ENCODE results near the gene CTTNBP2. TPM values are rescaled to one million over a fixed set of nuclear protein-coding genes. Genes with fewer than 3 reads are reported as not detected.

The CTTNBP2 gene
- total RNA-seq, 2 experiments from 2014 or later = not detected

DNA sequence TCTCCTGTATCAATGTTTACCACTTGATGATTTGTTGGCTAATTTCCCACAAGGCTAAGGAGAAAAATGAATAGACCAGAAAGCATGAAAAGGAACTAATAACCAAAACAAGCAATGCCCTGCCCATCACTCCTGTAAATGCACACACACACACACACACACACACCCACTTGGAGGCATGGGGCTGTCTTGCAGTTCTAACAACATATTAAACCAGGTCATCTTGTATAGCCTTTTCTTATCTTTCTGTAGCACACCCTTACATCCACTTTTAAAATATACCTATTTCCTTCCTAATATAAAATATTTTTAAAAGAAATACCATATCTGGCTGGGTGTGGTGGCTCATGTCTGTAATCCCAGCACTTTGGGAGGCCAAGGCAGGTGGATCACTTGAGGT lies 105.3 kb downstream of the CTTNBP2 start:
- H3K4me1 Mint-ChIP-seq = no peaks in the 10 kb centered on the region
- H3K27ac Mint-ChIP-seq = no peak overlapping the region
- H3K36me3 Mint-ChIP-seq = no peaks in the 10 kb centered on the region
- H3K4me3 Mint-ChIP-seq = no peak overlapping the region
- H3K9me3 Mint-ChIP-seq = no peaks in the 10 kb centered on the region
- H3K27me3 Mint-ChIP-seq = peaks cover 18% of the 10 kb centered on the region
- DNase-seq = no peak

DNA sequence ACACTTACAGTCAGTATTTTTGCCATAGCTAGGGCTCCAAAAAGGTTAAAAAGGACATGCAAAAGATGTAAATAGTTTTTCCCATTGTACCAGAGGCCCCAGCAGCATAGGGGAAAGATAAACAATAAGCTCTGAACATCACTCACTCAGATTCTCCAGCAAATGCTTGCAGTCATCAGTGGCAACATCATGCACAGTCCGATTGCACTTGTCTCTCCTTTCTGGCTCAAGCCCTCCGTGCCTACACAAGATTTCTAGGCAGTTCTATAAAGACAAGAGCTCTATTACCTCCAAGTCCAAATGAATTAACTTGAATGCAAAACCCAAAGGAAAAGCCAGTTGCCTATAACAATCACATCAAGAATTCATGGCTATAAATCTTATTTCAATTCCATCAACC lies 106.3 kb downstream of the CTTNBP2 start:
- H3K9me3 Mint-ChIP-seq = no peaks in the 10 kb centered on the region
- no peaks in the 10 kb centered on the region for H3K4me1 Mint-ChIP-seq
- no peak overlapping the region for H3K27ac Mint-ChIP-seq
- no peak overlapping the region for H3K4me3 Mint-ChIP-seq
- H3K27me3 Mint-ChIP-seq = peaks cover 18% of the 10 kb centered on the region
- no peaks in the 10 kb centered on the region for H3K36me3 Mint-ChIP-seq
- no peak for DNase-seq

- no peak overlapping the region for H3K4me3 Mint-ChIP-seq
- H3K27ac Mint-ChIP-seq = no peak overlapping the region
- H3K36me3 Mint-ChIP-seq = no peaks in the 10 kb centered on the region
- DNase-seq = no peak
- peaks cover 15% of the 10 kb centered on the region for H3K27me3 Mint-ChIP-seq
- no peaks in the 10 kb centered on the region for H3K4me1 Mint-ChIP-seq
- H3K9me3 Mint-ChIP-seq = no peaks in the 10 kb centered on the region
Measured at GRCh38 chr7:117764031-117764430, 109.2 kb downstream of the CTTNBP2 start.

DNA sequence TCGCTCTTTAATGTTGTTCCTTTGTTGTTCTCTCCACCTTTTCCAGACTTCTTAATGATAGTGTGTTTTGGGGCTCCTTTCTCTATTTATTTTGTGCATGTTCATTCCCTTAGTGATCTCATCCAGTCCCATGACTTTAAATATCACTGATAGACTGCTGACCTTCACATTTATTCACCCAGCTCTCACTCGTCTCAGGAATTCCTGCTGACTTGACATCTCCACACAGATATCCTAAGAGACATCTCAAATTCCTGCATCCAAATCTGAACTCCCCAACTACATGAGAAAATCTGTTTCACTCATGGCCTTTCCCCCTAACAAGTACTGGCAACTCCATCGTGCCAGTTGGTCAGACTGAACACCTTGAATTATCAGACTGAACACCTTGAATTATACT lies 111.2 kb downstream of the CTTNBP2 start:
- Mint-ChIP-seq H3K27me3 (peaks cover 17% of the 10 kb centered on the region), H3K4me1 (no peaks in the 10 kb centered on the region), H3K27ac (no peak overlapping the region), H3K36me3 (no peaks in the 10 kb centered on the region), H3K4me3 (no peak overlapping the region), H3K9me3 (no peaks in the 10 kb centered on the region)
- DNase-seq = no peak

- Mint-ChIP-seq H3K9me3 (no peaks in the 10 kb centered on the region), H3K36me3 (no peaks in the 10 kb centered on the region), H3K27me3 (peaks cover 7% of the 10 kb centered on the region), H3K4me3 (no peak overlapping the region), H3K27ac (no peak overlapping the region), H3K4me1 (no peaks in the 10 kb centered on the region)
- no peak for DNase-seq
Measured at GRCh38 chr7:117759950-117760640, 113.1 kb downstream of the CTTNBP2 start.

DNA sequence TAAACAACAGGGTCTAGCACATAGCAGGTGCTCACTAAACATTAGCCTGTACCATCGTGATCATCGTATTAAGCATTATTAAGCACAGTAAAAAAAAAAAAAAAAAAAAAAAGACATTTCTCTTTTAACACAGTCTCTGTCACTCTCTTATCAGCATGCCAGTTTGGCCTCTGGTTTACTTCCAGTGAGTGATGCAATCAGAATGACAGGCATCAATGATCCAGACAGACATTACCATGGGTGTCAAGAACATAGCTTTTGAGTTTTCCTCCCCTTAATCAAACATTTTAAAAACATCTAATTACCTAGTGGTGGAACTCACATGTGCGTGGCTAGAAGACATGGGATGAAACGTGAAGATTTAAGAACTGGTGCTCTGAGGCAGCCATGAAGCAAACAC lies 115.8 kb downstream of the CTTNBP2 start:
- DNase-seq = no peak
- Mint-ChIP-seq H3K9me3 (no peaks in the 10 kb centered on the region), H3K4me1 (no peaks in the 10 kb centered on the region), H3K27me3 (peaks cover 2% of the 10 kb centered on the region), H3K27ac (no peak overlapping the region), H3K36me3 (no peaks in the 10 kb centered on the region), H3K4me3 (no peak overlapping the region)

GRCh38 chr7:117756586-117757085 lies 116.6 kb downstream of the CTTNBP2 start:
- H3K27ac Mint-ChIP-seq = no peak overlapping the region
- no peak overlapping the region for H3K4me3 Mint-ChIP-seq
- H3K36me3 Mint-ChIP-seq = no peaks in the 10 kb centered on the region
- no peaks in the 10 kb centered on the region for H3K4me1 Mint-ChIP-seq
- H3K9me3 Mint-ChIP-seq = no peaks in the 10 kb centered on the region
- no peak for DNase-seq
- peaks cover 5% of the 10 kb centered on the region for H3K27me3 Mint-ChIP-seq

- no peak overlapping the region for H3K4me3 Mint-ChIP-seq
- H3K27ac Mint-ChIP-seq = no peak overlapping the region
- peaks cover 5% of the 10 kb centered on the region for H3K27me3 Mint-ChIP-seq
- H3K36me3 Mint-ChIP-seq = no peaks in the 10 kb centered on the region
- DNase-seq = no peak
- H3K4me1 Mint-ChIP-seq = no peaks in the 10 kb centered on the region
- H3K9me3 Mint-ChIP-seq = no peaks in the 10 kb centered on the region
Measured at GRCh38 chr7:117755136-117755535, 118.1 kb downstream of the CTTNBP2 start.

GRCh38 chr7:117751775-117752174 lies 121.5 kb downstream of the CTTNBP2 start:
- H3K36me3 Mint-ChIP-seq = no peaks in the 10 kb centered on the region
- no peaks in the 10 kb centered on the region for H3K4me1 Mint-ChIP-seq
- H3K9me3 Mint-ChIP-seq = no peaks in the 10 kb centered on the region
- no peak overlapping the region for H3K4me3 Mint-ChIP-seq
- DNase-seq = no peak
- H3K27ac Mint-ChIP-seq = no peak overlapping the region
- peaks cover 3% of the 10 kb centered on the region for H3K27me3 Mint-ChIP-seq

DNA sequence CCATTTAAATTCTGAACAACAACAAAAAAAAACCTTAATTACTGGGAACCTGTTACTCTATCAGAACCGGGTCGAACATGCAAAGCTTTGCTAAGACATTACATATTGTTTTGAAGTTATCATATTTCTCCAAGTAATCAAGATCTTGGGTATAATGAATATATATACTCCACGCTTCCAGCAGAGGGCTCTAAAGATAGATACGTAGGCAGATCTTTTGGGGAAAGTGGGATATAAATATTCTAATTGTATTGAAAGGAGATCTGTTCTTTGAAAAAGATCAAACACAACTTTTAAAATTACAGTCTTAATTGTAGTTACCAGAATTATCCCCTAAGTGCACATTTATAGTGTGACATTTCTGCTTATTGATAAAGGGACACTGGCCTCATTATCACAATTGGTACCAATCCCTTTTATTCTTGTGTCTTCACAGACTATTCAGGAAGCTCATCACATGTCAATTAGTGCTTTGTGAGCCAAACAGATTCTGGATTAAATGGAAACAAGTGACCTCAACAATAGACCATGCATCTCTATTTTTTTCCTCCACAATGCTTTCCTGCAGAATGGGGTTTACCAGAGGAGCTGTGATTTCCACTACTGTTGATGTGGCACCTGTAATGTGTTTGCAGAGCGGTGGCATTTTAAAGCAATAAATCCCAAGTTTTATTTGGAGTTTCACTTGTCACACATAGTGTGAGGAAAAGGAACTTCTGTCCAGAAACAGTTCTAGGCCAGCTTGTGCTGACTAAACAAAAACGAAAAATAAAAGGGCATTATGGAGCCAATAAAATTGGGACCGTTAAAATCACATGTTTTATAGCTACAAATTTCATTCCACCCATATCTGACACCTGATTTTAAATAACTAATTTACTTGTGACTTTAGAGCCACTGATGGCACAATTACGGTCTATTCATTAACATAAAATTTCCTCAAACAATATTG lies 122.4 kb downstream of the CTTNBP2 start:
- no peaks in the 10 kb centered on the region for H3K4me1 Mint-ChIP-seq
- no peak overlapping the region for H3K4me3 Mint-ChIP-seq
- H3K27ac Mint-ChIP-seq = no peak overlapping the region
- H3K9me3 Mint-ChIP-seq = no peaks in the 10 kb centered on the region
- no peaks in the 10 kb centered on the region for H3K36me3 Mint-ChIP-seq
- no peak for DNase-seq
- H3K27me3 Mint-ChIP-seq = peaks cover 3% of the 10 kb centered on the region

- no peaks in the 10 kb centered on the region for H3K36me3 Mint-ChIP-seq
- peaks cover 4% of the 10 kb centered on the region for H3K27me3 Mint-ChIP-seq
- no peak overlapping the region for H3K4me3 Mint-ChIP-seq
- H3K27ac Mint-ChIP-seq = no peak overlapping the region
- no peaks in the 10 kb centered on the region for H3K4me1 Mint-ChIP-seq
- DNase-seq = no peak
- no peaks in the 10 kb centered on the region for H3K9me3 Mint-ChIP-seq
Measured at GRCh38 chr7:117741962-117742361, 131.3 kb downstream of the CTTNBP2 start.

DNA sequence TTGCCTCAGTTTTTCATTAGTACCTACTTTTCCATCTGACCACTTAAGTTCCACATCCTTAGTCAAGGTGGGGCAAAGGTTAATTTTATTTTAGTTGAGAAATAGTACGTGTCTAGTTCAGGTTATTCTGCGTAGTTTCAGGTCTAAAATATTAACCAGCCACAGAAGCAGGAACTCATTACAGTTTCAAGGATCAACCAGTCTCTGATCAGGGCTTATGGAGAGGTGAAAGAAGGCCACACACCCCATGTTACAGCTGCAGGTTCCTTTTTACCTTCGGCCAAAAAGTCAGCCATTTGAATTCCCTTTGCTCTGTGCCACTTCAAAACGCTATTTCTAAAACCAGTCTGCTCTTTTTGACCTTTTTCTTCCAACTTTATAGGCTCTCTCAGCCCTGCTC lies 134.2 kb downstream of the CTTNBP2 start:
- Mint-ChIP-seq H3K4me1 (no peaks in the 10 kb centered on the region), H3K4me3 (no peak overlapping the region), H3K36me3 (no peaks in the 10 kb centered on the region), H3K27me3 (peaks cover 4% of the 10 kb centered on the region), H3K9me3 (no peaks in the 10 kb centered on the region), H3K27ac (no peak overlapping the region)
- DNase-seq = no peak

- DNase-seq = no peak
- no peaks in the 10 kb centered on the region for H3K4me1 Mint-ChIP-seq
- no peak overlapping the region for H3K4me3 Mint-ChIP-seq
- H3K27me3 Mint-ChIP-seq = peaks cover 4% of the 10 kb centered on the region
- no peaks in the 10 kb centered on the region for H3K9me3 Mint-ChIP-seq
- H3K36me3 Mint-ChIP-seq = no peaks in the 10 kb centered on the region
- no peak overlapping the region for H3K27ac Mint-ChIP-seq
Measured at GRCh38 chr7:117737926-117738325, 135.3 kb downstream of the CTTNBP2 start.

DNA sequence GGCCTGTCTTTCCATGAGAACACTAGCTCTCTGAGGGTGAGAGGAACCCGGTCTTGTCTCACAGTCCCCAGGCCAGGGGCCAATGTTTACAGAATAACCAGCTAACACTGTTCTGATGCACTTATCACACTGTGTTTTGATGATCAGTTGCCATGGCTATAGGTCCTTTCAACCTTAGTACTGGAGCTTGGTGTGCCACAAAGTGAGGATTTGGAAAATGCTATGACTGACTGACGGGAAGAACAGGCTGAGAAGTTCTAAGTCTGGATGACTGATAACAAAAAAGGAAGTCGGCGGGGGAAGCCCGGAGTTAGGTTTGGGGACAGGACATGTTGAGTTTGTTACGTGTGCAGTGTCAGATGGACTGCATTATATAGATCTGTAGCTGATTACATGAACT lies 141.8 kb downstream of the CTTNBP2 start:
- peak; percentile 13 for DNase-seq
- H3K9me3 Mint-ChIP-seq = no peaks in the 10 kb centered on the region
- no peak overlapping the region for H3K27ac Mint-ChIP-seq
- H3K27me3 Mint-ChIP-seq = peaks cover 19% of the 10 kb centered on the region
- H3K4me1 Mint-ChIP-seq = no peaks in the 10 kb centered on the region
- no peaks in the 10 kb centered on the region for H3K36me3 Mint-ChIP-seq
- no peak overlapping the region for H3K4me3 Mint-ChIP-seq

GRCh38 chr7:117730390-117730789 lies 142.9 kb downstream of the CTTNBP2 start:
- Mint-ChIP-seq H3K27me3 (peaks cover 19% of the 10 kb centered on the region), H3K4me3 (no peak overlapping the region), H3K27ac (no peak overlapping the region), H3K36me3 (no peaks in the 10 kb centered on the region), H3K9me3 (no peaks in the 10 kb centered on the region), H3K4me1 (no peaks in the 10 kb centered on the region)
- DNase-seq = no peak

All from activated naive CD8-positive, alpha-beta T cell treated with anti-CD3 and anti-CD28 coated beads for 36 hours (primary cell).